GM04504 (cell line): ENCODE measurements around the gene AP1B1.
A peak's percentile ranks its signal among the peaks of the same experiment; 100 is the strongest.

Experiments used
- DNase-seq: peaks from one replicate; pipeline ENCODE4 v3.0.0-alpha.2; 2012; ENCODE audit warnings: low read depth

The AP1B1 gene

GRCh38 chr22:29313126-29313575 lies 75.2 kb downstream of the AP1B1 start:
- DNase-seq = no peak

- no peak for DNase-seq
Observed at GRCh38 chr22:29312218-29313125, 75.9 kb downstream of the AP1B1 start.

- no peak for DNase-seq
Observed at GRCh38 chr22:29311464-29312217, 76.7 kb downstream of the AP1B1 start.

- DNase-seq = peak; percentile 97
Observed at GRCh38 chr22:29310863-29311339, 77.5 kb downstream of the AP1B1 start.

- no peak for DNase-seq
Observed at GRCh38 chr22:29310065-29310862, 78.1 kb downstream of the AP1B1 start.

GRCh38 chr22:29309332-29310064 lies 78.9 kb downstream of the AP1B1 start:
- DNase-seq = no peak

- peak; percentile 50 for DNase-seq
Observed at GRCh38 chr22:29308791-29309262, 79.5 kb downstream of the AP1B1 start.

GRCh38 chr22:29308148-29308790 lies 80.1 kb downstream of the AP1B1 start:
- DNase-seq = no peak

- DNase-seq = no peak
Observed at GRCh38 chr22:29307596-29308147, 80.7 kb downstream of the AP1B1 start.

GRCh38 chr22:29306835-29307595 lies 81.4 kb downstream of the AP1B1 start:
- peak; percentile 51 for DNase-seq

- peak; percentile 60 for DNase-seq
Observed at GRCh38 chr22:29306175-29306834, 82.1 kb downstream of the AP1B1 start, which contains the start of gene GAS2L1. Gene GAS2L1, plus strand, starts transcription at chr22:29306650. Its CDS starts 1,456 bp downstream, at chr22:29308106.

- DNase-seq = no peak
Observed at GRCh38 chr22:29305836-29306174, 82.6 kb downstream of the AP1B1 start.

- no peak for DNase-seq
Observed at GRCh38 chr22:29302681-29303465, 85.5 kb downstream of the AP1B1 start.

- DNase-seq = no peak
Observed at GRCh38 chr22:29302402-29302680, 86.0 kb downstream of the AP1B1 start.

- no peak for DNase-seq
Observed at GRCh38 chr22:29301716-29302401, 86.5 kb downstream of the AP1B1 start.

- DNase-seq = no peak
Observed at GRCh38 chr22:29300807-29301601, 87.4 kb downstream of the AP1B1 start.

GRCh38 chr22:29300467-29300806 lies 87.9 kb downstream of the AP1B1 start:
- no peak for DNase-seq
